Stimulated activated CD4-positive, alpha-beta T cell treated with anti-CD3 and anti-CD28 coated beads, Interleukin-12 subunit alpha, Interleukin-12 subunit beta, amount 100 ng/mL, for 24 hours (primary cell): Measurements from ENCODE around the gene SLC6A15.

ENCODE experiments used
- DNase-seq, 2 experiments: peaks; one replicate each; pipeline ENCODE4 v3.0.0-alpha.2; 2020; ENCODE audit warnings: low read depth in 2 of 2

Gene SLC6A15

DNA sequence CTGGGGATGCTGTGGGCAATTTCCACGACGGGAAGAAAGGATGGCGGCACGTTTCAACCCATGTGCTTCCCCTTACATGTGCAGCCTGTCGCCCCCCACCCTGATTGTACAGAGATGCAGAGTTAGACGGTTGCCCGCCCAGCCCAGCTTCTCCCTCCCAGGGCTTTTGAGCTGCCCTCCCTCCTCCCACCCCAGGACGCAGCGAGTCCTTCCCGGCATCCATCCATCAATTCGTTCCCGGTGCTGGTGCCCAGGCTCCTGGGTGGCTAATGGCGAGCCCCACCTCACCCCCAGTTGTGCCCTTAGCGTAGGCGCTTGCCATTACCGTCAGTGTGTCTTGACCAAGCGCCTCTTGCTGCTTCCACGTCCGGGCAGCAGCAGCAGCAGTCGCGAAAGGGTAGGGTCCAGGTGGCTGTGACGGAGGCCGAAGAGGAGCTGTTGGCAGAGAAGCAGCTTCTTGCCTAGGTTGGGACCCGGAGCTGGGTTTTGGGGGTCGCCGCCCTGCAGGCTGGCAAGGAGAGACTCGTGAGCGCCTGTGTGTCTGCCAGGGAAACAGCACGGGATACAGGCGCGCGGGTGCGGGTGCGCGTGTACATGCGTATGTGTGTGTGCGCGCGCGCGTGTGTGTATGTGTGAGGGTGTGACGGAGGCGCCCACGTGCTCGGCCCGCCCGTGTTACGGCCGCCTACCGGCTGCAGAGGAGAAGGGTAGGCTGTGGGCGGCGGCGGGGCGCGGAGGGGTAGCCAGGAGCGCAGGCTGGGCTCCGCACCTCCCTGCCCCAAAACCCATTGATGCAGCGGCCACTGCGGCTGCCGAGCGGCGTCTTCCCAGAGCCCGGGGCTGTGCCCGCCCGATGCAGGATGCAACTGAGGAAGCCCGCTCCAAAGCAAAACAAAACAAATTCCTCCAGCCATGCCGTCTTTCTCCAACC, at the start of gene SLC6A15:
Gene SLC6A15 (minus strand): TSS at position 602 of the 931 bp plus-strand sequence. CDS start 20,679 bp downstream, outside the sequence.
- DNase-seq: no peak

DNA sequence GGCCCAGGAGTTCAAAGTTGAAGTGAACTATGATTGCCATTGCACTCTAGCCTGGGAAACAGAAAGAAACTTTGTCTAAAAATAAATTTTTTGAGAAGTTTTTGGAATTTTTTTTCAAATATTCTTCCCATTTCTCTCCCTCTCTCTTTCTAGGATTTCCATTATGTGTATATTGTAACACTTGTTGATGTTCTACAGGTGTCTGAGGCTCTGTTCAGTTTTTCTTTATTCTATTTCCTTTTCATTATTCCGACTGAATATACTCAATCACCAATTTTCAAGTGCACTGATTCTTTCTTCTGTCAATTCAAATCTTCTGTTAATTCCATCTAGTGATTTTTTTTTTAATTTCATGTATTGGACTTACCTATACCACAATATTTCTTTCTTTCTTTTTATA, 48.3 kb upstream of the SLC6A15 start:
- DNase-seq: no peak

- DNase-seq: no peak
Measured at GRCh38 chr12:84955298-84955697, 42.7 kb upstream of the SLC6A15 start.

GRCh38 chr12:84954415-84954814, 41.8 kb upstream of the SLC6A15 start:
- DNase-seq: no peak

- DNase-seq: no peak
Measured at GRCh38 chr12:84950971-84951546, 38.5 kb upstream of the SLC6A15 start.

DNA sequence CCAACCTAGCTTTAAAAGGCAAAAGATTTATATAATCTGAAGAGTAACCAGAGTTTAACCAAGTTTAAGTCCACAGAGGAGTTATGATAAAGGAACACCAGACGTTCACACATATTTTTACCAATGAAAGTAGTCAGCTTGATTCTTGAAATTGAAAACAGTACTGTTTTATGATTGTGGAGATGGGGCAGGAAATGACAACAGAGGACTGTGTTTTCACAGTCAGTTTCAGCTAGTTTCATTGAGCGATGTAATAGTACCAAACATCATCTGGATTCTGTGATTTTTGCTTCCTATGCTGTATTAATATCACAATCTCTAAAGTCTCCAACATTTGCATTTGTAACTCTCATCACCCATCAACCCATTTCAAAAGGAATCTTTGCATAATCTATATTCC, 34.2 kb upstream of the SLC6A15 start:
- no peak for DNase-seq

DNA sequence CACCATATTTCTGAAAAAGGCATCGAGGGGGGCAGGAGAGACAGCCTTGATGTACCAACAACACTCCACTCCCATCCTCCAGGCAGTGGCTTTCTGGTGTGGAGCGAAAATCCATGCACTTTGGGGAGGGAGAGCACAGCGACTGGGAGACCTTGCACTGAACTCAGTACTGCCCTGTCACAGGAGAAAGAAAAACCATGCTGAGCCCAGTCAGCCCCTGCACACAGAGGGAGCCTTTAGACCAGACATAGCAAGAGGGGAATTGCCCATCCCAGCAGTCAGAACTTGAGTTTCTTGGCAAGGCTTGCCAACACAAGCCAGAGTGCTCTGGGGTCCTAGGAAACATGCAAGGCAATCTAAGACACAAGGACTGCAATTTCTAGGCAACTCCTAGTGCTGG, 24.8 kb upstream of the SLC6A15 start:
- DNase-seq: no peak

GRCh38 chr12:84929501-84929900, 16.9 kb upstream of the SLC6A15 start:
- no peak for DNase-seq

DNA sequence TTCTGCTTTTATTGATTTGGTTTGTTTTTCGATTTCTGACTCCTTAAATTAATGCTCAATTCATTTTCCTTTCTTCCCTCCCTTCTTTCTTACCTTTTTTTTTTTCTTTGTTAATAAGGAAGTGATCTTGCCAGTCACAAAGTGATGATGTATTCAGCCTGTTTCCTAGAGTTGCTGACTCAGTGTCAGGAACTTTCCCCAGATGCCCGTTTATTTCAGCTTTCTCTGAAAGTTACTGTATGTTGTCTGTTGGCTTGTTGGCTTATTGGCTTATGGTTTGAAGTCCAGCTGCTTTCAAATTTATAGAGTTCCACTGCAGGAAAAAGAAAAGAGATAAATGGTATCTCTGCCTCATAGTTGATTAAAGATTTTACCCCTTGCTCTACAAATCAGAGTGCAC, 12.4 kb upstream of the SLC6A15 start:
- no peak for DNase-seq

DNA sequence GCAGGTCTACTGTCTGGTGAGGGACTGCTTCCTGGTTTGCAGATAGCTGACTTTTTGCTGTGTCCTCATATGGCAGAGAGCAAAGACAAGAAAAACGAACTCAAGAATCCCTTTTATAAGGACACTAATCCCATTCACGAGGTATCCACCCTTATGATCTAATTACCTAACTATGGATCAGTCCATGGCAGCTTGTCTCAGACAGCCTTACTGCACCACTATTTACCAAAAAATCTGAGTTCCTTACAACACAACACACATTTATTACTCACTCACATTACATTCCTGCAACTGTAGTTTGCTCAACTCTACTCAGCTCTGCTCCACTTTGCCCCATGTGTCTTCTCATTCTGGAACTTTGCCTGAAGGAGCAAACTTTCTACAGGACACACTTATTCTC, 10.1 kb upstream of the SLC6A15 start:
- no peak for DNase-seq

GRCh38 chr12:84920331-84920730, 7.7 kb upstream of the SLC6A15 start:
- no peak for DNase-seq

DNA sequence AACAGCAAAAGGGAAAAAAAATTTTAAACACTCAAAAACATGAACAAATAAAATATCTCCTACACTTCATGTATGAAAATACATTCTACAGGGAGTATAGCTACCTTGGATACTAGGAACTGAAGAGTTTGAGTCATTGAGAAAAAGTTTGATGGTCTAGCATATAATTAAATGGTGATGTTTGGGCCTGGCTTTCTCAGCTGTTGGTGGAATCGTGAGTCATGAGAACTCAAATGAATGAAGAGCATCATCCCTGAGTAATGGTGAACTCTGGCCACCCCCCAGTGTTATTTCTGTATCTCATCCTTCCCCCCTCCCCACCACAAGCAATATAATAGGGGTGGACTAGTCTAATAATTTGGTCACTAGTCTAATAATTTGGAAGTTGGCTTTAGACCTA, 6.7 kb upstream of the SLC6A15 start:
- DNase-seq: no peak

GRCh38 chr12:84913129-84913515, 523 bp upstream of the SLC6A15 start:
- DNase-seq: no peak

- DNase-seq: no peak
Measured at GRCh38 chr12:84911271-84912197, 1.1 kb downstream of the SLC6A15 start.

GRCh38 chr12:84910549-84911241, 1.9 kb downstream of the SLC6A15 start:
- DNase-seq: no peak

GRCh38 chr12:84904051-84904450, 8.5 kb downstream of the SLC6A15 start:
- no peak for DNase-seq

GRCh38 chr12:84891106-84891838, 21.3 kb downstream of the SLC6A15 start:
- no peak for DNase-seq

GRCh38 chr12:84889818-84890217, 22.8 kb downstream of the SLC6A15 start:
- no peak for DNase-seq

DNA sequence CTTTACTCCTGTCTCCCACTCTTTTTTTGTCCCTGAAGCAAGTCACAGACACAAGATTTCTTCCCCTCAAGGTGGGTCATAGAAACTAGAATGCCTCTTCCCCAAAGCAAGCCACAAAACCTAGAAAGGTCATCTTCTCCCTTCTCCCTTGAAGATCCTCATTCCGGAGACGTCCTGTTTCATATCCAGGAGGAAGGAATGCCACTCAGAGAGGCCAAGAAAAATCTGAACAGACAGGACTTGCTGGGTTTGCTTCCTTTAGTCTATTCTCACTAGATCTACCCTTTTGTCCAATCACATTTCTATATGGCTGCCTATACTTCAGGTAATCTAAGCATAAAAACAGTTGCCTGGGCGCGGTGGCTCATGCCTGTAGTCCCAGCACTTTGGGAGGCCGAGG, 23.7 kb downstream of the SLC6A15 start:
- DNase-seq: no peak

GRCh38 chr12:84877340-84877739, 35.3 kb downstream of the SLC6A15 start:
- DNase-seq: no peak

- DNase-seq: no peak
Measured at GRCh38 chr12:84875241-84875640, 37.4 kb downstream of the SLC6A15 start.
